ENCODE data around the gene SHLD1. TPM values are rescaled to one million over a fixed set of nuclear protein-coding genes. Genes with fewer than 3 reads are reported as not detected.
"Not testable (repeated sequence)": the region's sequence is repeated elsewhere in the genome, so short reads cannot be mapped to it uniquely, and the experiment has no call there.

The SHLD1 gene, protein sequence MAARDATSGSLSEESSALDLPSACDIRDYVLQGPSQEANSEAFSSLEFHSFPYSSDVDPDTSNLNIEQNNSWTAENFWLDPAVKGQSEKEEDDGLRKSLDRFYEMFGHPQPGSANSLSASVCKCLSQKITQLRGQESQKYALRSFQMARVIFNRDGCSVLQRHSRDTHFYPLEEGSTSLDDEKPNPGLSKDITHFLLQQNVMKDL
- 2.4 to 3.2 TPM (median 2.4 TPM) in 3 replicates for polyA plus RNA-seq
- polyA plus RNA-seq (2011; ENCODE audit: low read depth): 0.56 TPM
- polyA plus RNA-seq (2011; cell fraction: cytosol; rRNA removed): 1.9 and 2.9 TPM in 2 replicates
- 1.5 TPM in 2 replicates for polyA plus RNA-seq (2011; cell fraction: nucleus; rRNA removed)
- 2.1 and 2.8 TPM in 2 replicates for polyA plus RNA-seq (2012; ENCODE audit: low replicate concordance)
- 0.86 to 1.1 TPM in 2 of 3 replicates, not detected in the other for polyA minus RNA-seq
- not detected for polyA minus RNA-seq (2011; cell fraction: cytosol; rRNA and poly(A)+ RNA removed)
- 0.95 and 2.2 TPM in 2 replicates for polyA minus RNA-seq (2011; cell fraction: nucleus; rRNA and poly(A)+ RNA removed)

DNA sequence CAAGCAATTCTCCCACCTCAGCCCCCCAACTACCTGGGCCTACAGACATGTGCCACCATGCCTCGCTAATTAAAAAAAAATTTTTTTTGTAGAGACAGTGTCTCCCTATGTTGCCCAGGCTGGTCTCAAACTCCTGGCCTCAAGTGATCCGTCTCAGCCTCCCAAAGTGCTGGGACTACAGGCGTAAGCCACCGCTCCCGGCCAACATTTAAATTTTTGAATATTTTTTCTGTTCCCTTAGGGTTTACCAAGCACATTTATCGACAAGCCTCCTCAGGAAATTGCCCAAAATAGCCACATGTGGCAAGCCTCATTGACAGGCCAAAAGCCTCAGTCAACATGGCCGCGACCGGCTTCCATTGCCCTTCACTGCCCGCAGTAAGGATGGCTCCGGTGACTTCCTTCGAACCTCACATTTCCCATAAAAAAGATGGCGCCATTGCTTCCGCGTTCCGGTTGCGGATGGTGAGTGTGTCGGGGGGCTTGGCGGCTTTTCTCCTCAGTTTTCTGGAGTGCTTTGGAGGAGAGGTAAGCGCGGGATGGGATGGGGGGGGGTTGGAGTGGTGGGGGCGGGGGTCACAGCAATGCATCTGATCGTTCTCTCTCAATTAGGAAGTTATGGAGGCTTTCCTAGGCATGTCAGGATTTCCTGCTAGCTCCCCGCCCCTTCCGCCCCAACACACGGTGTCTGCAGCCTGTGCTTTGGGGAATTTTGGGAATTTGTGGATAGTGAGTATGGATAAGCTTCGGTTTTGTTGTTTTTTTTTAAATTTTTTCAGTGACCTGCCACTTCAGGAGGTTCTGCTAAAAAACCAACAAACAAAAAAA, at the start of gene SHLD1:
TSS of gene SHLD1 (plus strand) at position 450 of the 828 bp plus-strand sequence. CDS start 22,465 bp downstream, outside the sequence.
- H4K20me1 ChIP-seq (ENCODE audit: control insufficient read depth, extremely low read depth, insufficient read depth, low read length): no peaks in the 10 kb centered on the region
- FAIRE-seq (peak; percentile 49), DNase-seq (ENCODE audit: low read depth, low spot score) (peak; percentile 2)
- H3K9ac ChIP-seq (ENCODE audit: control insufficient read depth, extremely low read depth, insufficient read depth, low read length): peak within 1 kb of the TSS; percentile 68
- H2AFZ ChIP-seq (ENCODE audit: control insufficient read depth, low read length): peak within 1 kb of the TSS; percentile 92
- dilution Hi-C loops (cut with MboI; ENCODE audit: extremely low pct_ligation_motif_present, low sequenced_read_pairs): no loop called here
- no peaks in the 10 kb centered on the region for H3K36me3 ChIP-seq (ENCODE audit: control insufficient read depth in 2 of 2, extremely low read depth in 1 of 2, insufficient read depth in 2 of 2, low read length in 2 of 2)
- H3K4me1 ChIP-seq (ENCODE audit: control insufficient read depth, extremely low read depth, insufficient read depth, low read length): peaks cover 4% of the 10 kb centered on the region
- no peaks in the 10 kb centered on the region for H3K9me3 ChIP-seq (ENCODE audit: control insufficient read depth, low read depth, low read length)
- H3K9me1 ChIP-seq (ENCODE audit: control insufficient read depth, extremely low read depth, insufficient read depth, low read length): no peaks in the 10 kb centered on the region
- peak within 1 kb of the TSS; percentile 65 for H3K27ac ChIP-seq (ENCODE audit: control insufficient read depth, insufficient read depth, low read length)
- TF ChIP-seq, protein P1, sequence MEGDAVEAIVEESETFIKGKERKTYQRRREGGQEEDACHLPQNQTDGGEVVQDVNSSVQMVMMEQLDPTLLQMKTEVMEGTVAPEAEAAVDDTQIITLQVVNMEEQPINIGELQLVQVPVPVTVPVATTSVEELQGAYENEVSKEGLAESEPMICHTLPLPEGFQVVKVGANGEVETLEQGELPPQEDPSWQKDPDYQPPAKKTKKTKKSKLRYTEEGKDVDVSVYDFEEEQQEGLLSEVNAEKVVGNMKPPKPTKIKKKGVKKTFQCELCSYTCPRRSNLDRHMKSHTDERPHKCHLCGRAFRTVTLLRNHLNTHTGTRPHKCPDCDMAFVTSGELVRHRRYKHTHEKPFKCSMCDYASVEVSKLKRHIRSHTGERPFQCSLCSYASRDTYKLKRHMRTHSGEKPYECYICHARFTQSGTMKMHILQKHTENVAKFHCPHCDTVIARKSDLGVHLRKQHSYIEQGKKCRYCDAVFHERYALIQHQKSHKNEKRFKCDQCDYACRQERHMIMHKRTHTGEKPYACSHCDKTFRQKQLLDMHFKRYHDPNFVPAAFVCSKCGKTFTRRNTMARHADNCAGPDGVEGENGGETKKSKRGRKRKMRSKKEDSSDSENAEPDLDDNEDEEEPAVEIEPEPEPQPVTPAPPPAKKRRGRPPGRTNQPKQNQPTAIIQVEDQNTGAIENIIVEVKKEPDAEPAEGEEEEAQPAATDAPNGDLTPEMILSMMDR (optimal IDR thresholded peaks at IDR 0.05 in 1 of 3, IDR thresholded peaks at IDR 0.05 in 1 of 3, conservative IDR thresholded peaks at IDR 0.05 in 1 of 3; ENCODE audit: extremely low read depth in 1 of 3, insufficient read depth in 2 of 3, low read length in 3 of 3): no peak
- H3K4me2 ChIP-seq (ENCODE audit: control insufficient read depth, extremely low read depth, insufficient read depth, low read depth, low read length): peak within 1 kb of the TSS; percentile 97
- H3K4me3 ChIP-seq (ENCODE audit: control insufficient read depth in 2 of 3, extremely low read depth in 1 of 3, insufficient read depth in 2 of 3, low read depth in 1 of 3, low read length in 3 of 3): peak within 1 kb of the TSS; percentile 49 to 84 (median 60)
- no peaks in the 10 kb centered on the region for H3K27me3 ChIP-seq (ENCODE audit: control insufficient read depth, extremely low read depth, insufficient read depth, low read length)
- H3K79me2 ChIP-seq (ENCODE audit: control insufficient read depth, insufficient read depth, low read length): no peaks in the 10 kb centered on the region

DNA sequence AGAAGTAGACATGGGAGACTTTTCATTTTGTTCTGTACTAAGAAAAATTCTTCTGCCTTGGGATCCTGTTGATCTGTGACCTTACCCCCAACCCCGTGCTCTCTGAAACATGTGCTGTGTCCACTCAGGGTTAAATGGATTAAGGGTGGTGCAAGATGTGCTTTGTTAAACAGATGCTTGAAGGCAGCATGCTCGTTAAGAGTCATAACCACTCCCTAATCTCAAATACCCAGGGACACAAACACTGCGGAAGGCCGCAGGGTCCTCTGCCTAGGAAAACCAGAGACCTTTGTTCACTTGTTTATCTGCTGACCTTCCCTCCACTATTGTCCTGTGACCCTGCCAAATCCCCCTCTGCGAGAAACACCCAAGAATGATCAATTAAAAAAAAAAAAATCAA, 47.9 kb upstream of the SHLD1 start:
- H3K36me3 ChIP-seq (ENCODE audit: control insufficient read depth in 2 of 2, extremely low read depth in 1 of 2, insufficient read depth in 2 of 2, low read length in 2 of 2); FAIRE-seq; H3K4me1 ChIP-seq (ENCODE audit: control insufficient read depth, extremely low read depth, insufficient read depth, low read length); H3K9me1 ChIP-seq (ENCODE audit: control insufficient read depth, extremely low read depth, insufficient read depth, low read length); H3K9ac ChIP-seq (ENCODE audit: control insufficient read depth, extremely low read depth, insufficient read depth, low read length); H3K9me3 ChIP-seq (ENCODE audit: control insufficient read depth, low read depth, low read length); H3K4me3 ChIP-seq (ENCODE audit: control insufficient read depth in 2 of 3, extremely low read depth in 1 of 3, insufficient read depth in 2 of 3, low read depth in 1 of 3, low read length in 3 of 3); H3K27me3 ChIP-seq (ENCODE audit: control insufficient read depth, extremely low read depth, insufficient read depth, low read length); DNase-seq (ENCODE audit: low read depth, low spot score); H3K27ac ChIP-seq (ENCODE audit: control insufficient read depth, insufficient read depth, low read length); H3K79me2 ChIP-seq (ENCODE audit: control insufficient read depth, insufficient read depth, low read length); dilution Hi-C loops (cut with MboI; ENCODE audit: extremely low pct_ligation_motif_present, low sequenced_read_pairs); H2AFZ ChIP-seq (ENCODE audit: control insufficient read depth, low read length); H3K4me2 ChIP-seq (ENCODE audit: control insufficient read depth, extremely low read depth, insufficient read depth, low read depth, low read length); H4K20me1 ChIP-seq (ENCODE audit: control insufficient read depth, extremely low read depth, insufficient read depth, low read length): not testable (repeated sequence)

Measured in keratinocyte (primary cell).